Measurements from ENCODE around the gene NOL4. TPM values are rescaled to one million over a fixed set of nuclear protein-coding genes. Genes with fewer than 3 reads are reported as not detected.

NOL4 gene
- polyA plus RNA-seq, 1 experiment = not detected

DNA sequence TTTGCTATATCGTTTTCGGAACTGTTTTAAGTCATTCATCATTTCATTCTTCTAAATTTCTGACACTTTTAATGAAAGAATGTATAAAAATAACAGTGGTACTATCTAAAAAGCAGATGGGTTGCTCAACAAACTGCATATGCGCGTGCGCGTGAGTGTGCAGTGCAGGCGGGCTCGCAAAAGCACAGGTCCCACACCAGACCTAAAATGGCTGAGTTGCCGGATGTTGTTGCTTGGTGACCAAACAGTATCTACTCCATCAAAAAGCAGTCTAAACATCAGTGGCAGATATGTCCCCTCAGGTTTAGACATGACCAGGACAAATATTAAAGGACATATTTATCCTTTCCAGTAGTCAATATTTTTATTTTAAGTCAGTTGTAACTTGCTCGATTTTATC, 5.1 kb downstream of the NOL4 start:
- TF ChIP-seq, protein P1, sequence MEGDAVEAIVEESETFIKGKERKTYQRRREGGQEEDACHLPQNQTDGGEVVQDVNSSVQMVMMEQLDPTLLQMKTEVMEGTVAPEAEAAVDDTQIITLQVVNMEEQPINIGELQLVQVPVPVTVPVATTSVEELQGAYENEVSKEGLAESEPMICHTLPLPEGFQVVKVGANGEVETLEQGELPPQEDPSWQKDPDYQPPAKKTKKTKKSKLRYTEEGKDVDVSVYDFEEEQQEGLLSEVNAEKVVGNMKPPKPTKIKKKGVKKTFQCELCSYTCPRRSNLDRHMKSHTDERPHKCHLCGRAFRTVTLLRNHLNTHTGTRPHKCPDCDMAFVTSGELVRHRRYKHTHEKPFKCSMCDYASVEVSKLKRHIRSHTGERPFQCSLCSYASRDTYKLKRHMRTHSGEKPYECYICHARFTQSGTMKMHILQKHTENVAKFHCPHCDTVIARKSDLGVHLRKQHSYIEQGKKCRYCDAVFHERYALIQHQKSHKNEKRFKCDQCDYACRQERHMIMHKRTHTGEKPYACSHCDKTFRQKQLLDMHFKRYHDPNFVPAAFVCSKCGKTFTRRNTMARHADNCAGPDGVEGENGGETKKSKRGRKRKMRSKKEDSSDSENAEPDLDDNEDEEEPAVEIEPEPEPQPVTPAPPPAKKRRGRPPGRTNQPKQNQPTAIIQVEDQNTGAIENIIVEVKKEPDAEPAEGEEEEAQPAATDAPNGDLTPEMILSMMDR (IDR thresholded peaks at IDR 0.05; ENCODE audit: low read depth, low read length) = no peak
- ChIA-PET CTCF (no interaction called here), POLR2A (no interaction called here)
- DNase-seq (ENCODE audit: low read depth, low spot score) = no peak
- H3K27me3 ChIP-seq (ENCODE audit: control insufficient read depth, insufficient read depth, low read length) = peaks cover 29% of the 10 kb centered on the region
- no peak overlapping the region for H3K4me3 ChIP-seq (ENCODE audit: low read depth, low read length)
- H3K27ac ChIP-seq (ENCODE audit: low read depth, low read length) = no peak overlapping the region
- H3K9me3 ChIP-seq (ENCODE audit: control insufficient read depth, insufficient read depth, low read length) = peaks cover 2% of the 10 kb centered on the region; the same call in 1 of the 2 replicates

DNA sequence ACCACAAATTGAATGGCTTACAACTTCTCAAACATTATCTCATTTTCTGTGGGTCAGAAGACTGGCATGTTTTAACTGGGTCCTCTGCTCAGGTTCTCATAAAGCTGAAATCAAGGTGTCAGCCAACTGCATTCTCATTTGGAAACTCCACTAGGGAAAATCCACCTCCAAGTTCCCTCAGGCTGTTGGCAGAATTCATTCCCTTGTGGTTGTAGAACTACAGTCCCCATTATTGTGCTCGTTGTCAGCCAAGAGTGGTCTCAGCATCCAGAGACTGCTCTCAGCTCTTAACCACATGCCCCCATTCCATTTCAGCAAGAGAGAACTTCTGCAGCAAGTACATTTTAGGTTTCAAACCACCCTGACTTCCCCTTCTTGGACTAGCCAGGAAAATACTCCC, 12.2 kb downstream of the NOL4 start:
- ChIA-PET POLR2A (no interaction called here), CTCF (no interaction called here)
- H3K27me3 ChIP-seq (ENCODE audit: control insufficient read depth, insufficient read depth, low read length) = no peaks in the 10 kb centered on the region

GRCh38 chr18:34207344-34207851, 17.3 kb downstream of the NOL4 start:
- H3K27me3 ChIP-seq (ENCODE audit: control insufficient read depth, insufficient read depth, low read length) = no peaks in the 10 kb centered on the region
- POLR2A ChIA-PET = no interaction called here
- CTCF ChIA-PET = no interaction called here
- DNase-seq (ENCODE audit: low read depth, low spot score) = no peak
- no peaks in the 10 kb centered on the region for H3K9me3 ChIP-seq (ENCODE audit: control insufficient read depth, insufficient read depth, low read length)
- TF ChIP-seq, protein P1 (IDR thresholded peaks at IDR 0.05; ENCODE audit: low read depth, low read length) = no peak
- H3K4me3 ChIP-seq (ENCODE audit: low read depth, low read length) = no peak overlapping the region
- H3K27ac ChIP-seq (ENCODE audit: low read depth, low read length) = no peak overlapping the region

More for the DNA sequence above, 12.2 kb downstream of the NOL4 start:
- TF ChIP-seq, protein P1 (IDR thresholded peaks at IDR 0.05; ENCODE audit: low read depth, low read length) = no peak
- no peak for DNase-seq (ENCODE audit: low read depth, low spot score)
- H3K4me3 ChIP-seq (ENCODE audit: low read depth, low read length) = no peak overlapping the region
- H3K9me3 ChIP-seq (ENCODE audit: control insufficient read depth, insufficient read depth, low read length) = no peaks in the 10 kb centered on the region
- no peak overlapping the region for H3K27ac ChIP-seq (ENCODE audit: low read depth, low read length)

GRCh38 chr18:34203866-34204265, 20.8 kb downstream of the NOL4 start:
- Histone ChIP-seq H3K27me3 (ENCODE audit: control insufficient read depth, insufficient read depth, low read length) (no peaks in the 10 kb centered on the region), H3K9me3 (ENCODE audit: control insufficient read depth, insufficient read depth, low read length) (no peaks in the 10 kb centered on the region), H3K4me3 (ENCODE audit: low read depth, low read length) (no peak overlapping the region), H3K27ac (ENCODE audit: low read depth, low read length) (no peak overlapping the region)
- ChIA-PET CTCF (no interaction called here), POLR2A (no interaction called here)
- TF ChIP-seq, protein P1 (IDR thresholded peaks at IDR 0.05; ENCODE audit: low read depth, low read length) = no peak
- no peak for DNase-seq (ENCODE audit: low read depth, low spot score)

DNA sequence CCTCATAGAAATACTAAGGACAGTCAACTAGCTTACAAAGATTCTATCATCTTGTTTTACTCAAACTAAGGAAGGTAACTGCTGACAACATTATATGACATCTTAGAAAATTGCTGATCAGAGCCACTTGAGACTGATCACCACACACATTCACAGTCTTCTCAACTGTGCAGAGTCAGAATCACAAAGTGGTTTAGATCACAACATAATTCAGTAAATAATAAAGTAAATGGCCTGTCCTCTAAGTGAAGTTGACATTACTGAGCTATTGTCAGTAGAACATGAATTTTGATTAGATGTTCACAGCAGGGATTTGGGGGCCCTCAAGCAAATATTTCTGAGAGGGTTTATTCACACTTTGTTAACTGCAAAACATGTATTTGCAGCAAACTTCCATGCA, 28.5 kb downstream of the NOL4 start:
- Histone ChIP-seq H3K27me3 (ENCODE audit: control insufficient read depth, insufficient read depth, low read length) (no peaks in the 10 kb centered on the region), H3K9me3 (ENCODE audit: control insufficient read depth, insufficient read depth, low read length) (no peaks in the 10 kb centered on the region), H3K4me3 (ENCODE audit: low read depth, low read length) (no peak overlapping the region), H3K27ac (ENCODE audit: low read depth, low read length) (no peak overlapping the region)
- ChIA-PET CTCF (interaction anchor here (1.9 kb wide), 1 partner anchor 74 kb away, joined by 6 read pairs; no protein-coding TSS in a partner anchor), POLR2A (no interaction called here)
- TF ChIP-seq, protein P1 (IDR thresholded peaks at IDR 0.05; ENCODE audit: low read depth, low read length) = no peak
- DNase-seq (ENCODE audit: low read depth, low spot score) = no peak
